GM19193 (cell line): ENCODE data around the gene ACOT8.
A peak's percentile ranks its signal among the peaks of the same experiment; 100 is the strongest.

Experiments
- POLR2A ChIP-seq: IDR thresholded peaks from 4 replicates; pipeline ENCODE4 v1.6.1; 2011; ENCODE audit not compliant: insufficient read depth, insufficient read length; ENCODE audit errors: extremely low read depth

ACOT8 gene

DNA sequence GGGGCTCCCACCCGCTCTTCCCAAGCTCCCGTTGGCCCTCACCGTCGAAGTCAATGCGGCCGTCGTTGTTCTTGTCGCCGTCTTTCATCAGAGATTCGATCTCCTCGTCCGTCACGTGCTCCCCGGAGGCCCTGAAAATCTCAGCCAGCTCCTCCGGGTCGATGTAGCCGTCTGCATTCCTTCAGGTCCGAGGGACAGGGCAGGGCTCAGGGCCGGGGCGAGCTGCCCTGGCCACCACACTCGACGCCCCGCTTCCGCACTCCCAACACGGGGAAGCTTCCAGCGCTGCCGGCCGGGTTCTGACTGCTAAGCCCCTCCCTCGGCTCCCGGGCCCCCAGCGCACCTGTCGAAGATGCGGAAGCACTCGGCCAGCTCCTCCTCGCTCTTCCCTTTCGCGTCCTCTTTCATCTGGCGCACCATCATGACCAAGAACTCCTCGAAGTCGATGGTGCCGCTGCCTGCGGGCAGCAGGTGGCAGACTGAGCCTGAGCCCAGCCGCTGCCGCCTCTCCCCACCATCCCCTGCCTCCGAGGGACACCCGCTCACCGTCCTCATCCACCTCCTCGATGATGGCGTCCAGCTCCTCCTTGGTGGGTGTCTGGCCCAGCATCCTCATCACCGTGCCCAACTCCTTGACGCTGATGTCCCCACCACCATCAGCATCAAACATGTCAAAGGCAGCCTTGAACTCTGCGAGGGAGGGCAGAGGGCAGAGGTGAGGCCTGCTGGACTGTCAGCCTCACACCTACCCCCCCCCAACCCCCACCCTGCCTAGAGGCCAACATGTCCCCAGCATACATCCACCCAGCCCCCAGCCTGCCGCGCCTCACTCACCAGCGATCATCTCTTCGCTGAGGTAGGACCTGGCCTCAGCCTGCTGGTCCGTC, 33.0 kb downstream of the ACOT8 start:
- no peak for TF ChIP-seq POLR2A

GRCh38 chr20:45822857-45823256, 34.3 kb downstream of the ACOT8 start:
- TF ChIP-seq POLR2A, result no peak

DNA sequence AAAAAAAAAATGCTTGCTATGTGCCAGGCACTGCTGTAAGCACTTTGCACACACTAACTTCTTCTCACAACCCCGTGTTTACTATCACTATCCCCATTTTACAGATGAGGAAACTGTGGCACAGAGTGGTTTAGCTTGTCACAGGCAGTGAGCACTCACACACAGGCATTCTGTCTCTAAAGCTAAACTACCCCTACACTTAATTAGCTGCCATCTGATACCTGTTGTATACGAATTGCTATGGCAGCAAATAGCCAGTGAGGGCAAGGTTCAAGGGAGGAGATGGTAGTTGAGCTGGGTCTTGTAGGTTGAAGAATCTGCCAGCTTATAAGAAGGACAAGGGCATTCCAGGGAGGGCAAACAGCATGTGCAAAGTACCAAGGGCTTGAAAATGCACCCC, 35.2 kb downstream of the ACOT8 start:
- no peak for TF ChIP-seq POLR2A

GRCh38 chr20:45819466-45819865, 37.7 kb downstream of the ACOT8 start:
- TF ChIP-seq POLR2A, result no peak

- no peak for TF ChIP-seq POLR2A
These were observed 39.0 kb downstream of the ACOT8 start for GRCh38 chr20:45818239-45818638.

GRCh38 chr20:45817376-45818194, 39.6 kb downstream of the ACOT8 start:
- TF ChIP-seq POLR2A, result no peak

DNA sequence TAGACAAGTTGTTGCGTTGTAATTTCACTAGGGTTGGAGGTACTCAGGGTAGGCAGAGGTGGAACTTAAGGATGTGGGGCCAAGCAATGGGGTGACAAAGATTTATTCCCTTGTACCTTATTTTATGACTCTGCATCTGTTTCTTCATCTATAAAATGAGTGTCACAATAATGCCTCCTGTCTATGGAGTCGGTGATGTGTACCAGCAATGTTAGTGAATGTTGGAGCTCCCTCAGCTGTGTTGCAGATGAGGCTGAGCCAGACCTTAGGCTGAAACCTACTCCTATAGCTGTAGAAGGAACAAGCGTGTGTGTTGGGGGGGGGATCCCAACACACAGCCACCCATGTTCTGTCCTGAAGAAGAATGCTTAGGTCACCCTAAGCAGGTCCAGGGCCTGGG, 40.2 kb downstream of the ACOT8 start:
- TF ChIP-seq POLR2A, result no peak

- TF ChIP-seq POLR2A, result no peak
These were observed 42.9 kb downstream of the ACOT8 start for GRCh38 chr20:45814314-45814713.

GRCh38 chr20:45813489-45813888, 43.7 kb downstream of the ACOT8 start:
- TF ChIP-seq POLR2A, result no peak

DNA sequence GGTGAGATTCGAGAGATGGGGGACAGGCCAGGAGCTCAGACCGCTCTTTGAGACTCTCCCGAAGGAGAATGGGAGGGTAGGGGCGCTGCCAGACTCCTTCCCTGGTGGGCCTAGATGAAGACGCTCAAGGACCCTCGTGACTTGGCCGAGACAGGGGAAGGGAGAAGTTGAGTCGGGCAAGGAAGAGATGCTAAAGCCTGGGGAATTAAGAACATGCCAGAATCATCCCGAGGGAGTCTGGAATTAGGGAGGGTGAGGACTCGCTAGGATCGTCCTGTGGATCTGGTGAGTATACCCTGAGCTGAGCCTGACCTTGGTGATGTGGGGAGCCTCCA, 44.2 kb downstream of the ACOT8 start:
- no peak for TF ChIP-seq POLR2A

DNA sequence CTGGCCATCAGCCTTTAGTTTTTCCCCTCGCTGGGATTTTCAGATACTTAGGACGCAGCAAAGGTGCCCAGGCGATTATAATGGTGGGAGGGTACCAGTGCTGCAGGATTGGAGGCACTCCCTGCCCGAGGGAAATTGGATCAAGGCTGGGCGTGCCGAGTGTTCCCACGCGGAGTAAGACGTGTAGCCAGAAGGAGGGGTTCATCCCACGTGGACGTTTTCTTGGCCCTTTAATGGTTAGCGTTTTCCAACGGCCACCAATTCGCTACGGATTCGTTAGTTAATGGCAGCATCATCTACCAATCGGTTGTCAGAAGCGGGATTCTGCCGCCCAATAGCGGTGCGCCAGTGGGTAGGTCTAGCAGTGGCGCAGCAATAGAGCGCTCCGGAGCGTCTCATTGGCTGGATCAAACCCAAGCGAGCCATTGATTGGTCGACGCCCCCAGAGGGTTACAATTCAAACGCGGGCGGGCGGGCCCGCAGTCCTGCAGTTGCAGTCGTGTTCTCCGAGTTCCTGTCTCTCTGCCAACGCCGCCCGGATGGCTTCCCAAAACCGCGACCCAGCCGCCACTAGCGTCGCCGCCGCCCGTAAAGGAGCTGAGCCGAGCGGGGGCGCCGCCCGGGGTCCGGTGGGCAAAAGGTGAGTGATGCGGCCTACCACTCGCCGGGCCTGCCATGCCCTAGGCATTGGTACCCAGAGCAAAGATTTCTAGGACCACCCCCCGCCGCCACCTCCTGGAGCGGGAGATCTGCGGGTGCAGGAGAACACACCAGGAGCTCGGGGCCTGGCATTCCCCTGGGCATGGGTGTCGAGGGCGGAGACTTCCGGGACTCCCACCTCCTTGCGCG, 44.8 kb downstream of the ACOT8 start, which contains the start of gene UBE2C:
Gene UBE2C (plus strand): TSS at position 488 of the 849 bp plus-strand sequence. CDS start 52 bp downstream, at position 540.
- peak; percentile 74 for TF ChIP-seq POLR2A

DNA sequence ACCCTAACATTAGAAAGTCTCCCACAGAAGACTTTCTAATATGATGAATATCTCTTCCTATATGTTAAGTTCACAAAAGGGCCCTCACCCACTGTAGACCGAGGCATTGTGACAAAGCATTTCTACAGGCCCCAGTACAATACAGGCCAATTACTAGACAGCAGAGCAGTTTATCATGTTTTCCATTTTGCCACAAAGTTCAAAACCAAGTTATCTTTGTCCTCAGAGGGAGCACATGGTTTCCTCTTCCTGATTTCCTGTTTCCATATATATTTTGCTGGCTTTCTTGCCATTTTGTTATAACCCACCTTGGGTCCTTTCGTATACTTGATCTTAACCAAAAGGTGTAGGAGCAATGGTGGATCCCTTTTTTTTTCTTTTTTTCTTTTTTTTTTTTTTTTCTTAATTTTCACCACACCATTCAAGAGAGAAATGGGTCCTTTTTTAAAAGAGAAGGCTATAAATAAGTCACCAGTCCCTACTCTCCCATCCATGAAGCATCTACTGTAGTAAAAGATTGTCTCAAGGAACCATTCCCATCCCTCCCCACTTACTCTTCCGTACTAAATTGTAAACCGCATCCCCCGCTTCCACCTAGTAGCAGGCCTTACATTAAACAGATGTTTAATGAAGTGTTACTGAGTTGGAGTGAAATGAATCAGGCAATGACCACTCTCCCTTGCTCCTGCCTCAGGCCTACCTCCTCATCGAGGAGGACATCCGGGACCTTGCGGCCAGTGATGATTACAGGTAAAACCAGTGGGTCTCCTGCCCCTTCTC, 46.8 kb downstream of the ACOT8 start:
- no peak for TF ChIP-seq POLR2A

- TF ChIP-seq POLR2A, result no peak
These were observed 55.3 kb downstream of the ACOT8 start for GRCh38 chr20:45801851-45802250.
